Neuronal stem cell (in vitro differentiated cells): ENCODE data around the gene FOXP1.

Source experiments
- DNase-seq: peaks from one replicate; pipeline ENCODE4 v3.0.0-alpha.2; 2013; ENCODE audit warnings: low spot score
- H2AFZ ChIP-seq: one replicate; pipeline ENCODE4 v1.6.1; 2013; ENCODE audit warnings: mild to moderate bottlenecking, low read length, inconsistent platforms
- H2AK5ac ChIP-seq: 2 replicates; pipeline ENCODE4 v1.6.1; 2013; ENCODE audit warnings: low read depth, mild to moderate bottlenecking, inconsistent platforms, low read length, moderate library complexity, mixed read lengths
- H2BK120ac ChIP-seq: 2 replicates; pipeline ENCODE4 v1.6.1; 2013; ENCODE audit warnings: low read depth, mild to moderate bottlenecking, inconsistent platforms, low read length, moderate library complexity, mixed read lengths
- H2BK12ac ChIP-seq: one replicate; pipeline ENCODE4 v1.6.1; 2013; ENCODE audit warnings: low read length, inconsistent platforms
- H2BK15ac ChIP-seq: 2 replicates; pipeline ENCODE4 v1.6.1; 2013; ENCODE audit warnings: mild to moderate bottlenecking, low read length, inconsistent platforms, mixed read lengths
- H2BK5ac ChIP-seq: one replicate; pipeline ENCODE4 v1.6.1; 2013; ENCODE audit warnings: inconsistent platforms, mild to moderate bottlenecking, low read length, moderate library complexity
- H3K14ac ChIP-seq: one replicate; pipeline ENCODE4 v1.6.1; 2013; ENCODE audit warnings: low read length, inconsistent platforms
- H3K18ac ChIP-seq: 2 replicates; pipeline ENCODE4 v1.6.1; 2013; ENCODE audit warnings: low read length, inconsistent platforms
- H3K23ac ChIP-seq: 2 replicates; pipeline ENCODE4 v1.6.1; 2013; ENCODE audit warnings: low read depth, mild to moderate bottlenecking, mixed read lengths, low read length, inconsistent platforms; ENCODE audit not compliant: poor library complexity
- H3K27ac ChIP-seq: replicated peaks from 3 replicates; pipeline ENCODE4 v1.5.1; 2013; ENCODE audit warnings: low read length, inconsistent platforms
- H3K27me3 ChIP-seq, 3 experiments: 2 replicates each; pipeline ENCODE4 v1.6.1; 2013; ENCODE audit warnings: low read length in 3 of 3, mild to moderate bottlenecking in 2 of 3, inconsistent platforms in 1 of 3, low read depth in 1 of 3, mixed read lengths in 1 of 3, moderate library complexity in 1 of 3; ENCODE audit not compliant: control insufficient read depth in 3 of 3, insufficient read depth in 3 of 3
- H3K36me3 ChIP-seq, 2 donors: replicated peaks in 1 of 2; 2 replicates each; pipeline ENCODE4 v1.6.1; 2013; ENCODE audit warnings: low read length in 2 of 2; ENCODE audit not compliant: control insufficient read depth in 2 of 2, insufficient read depth in 2 of 2
- H3K4ac ChIP-seq: 2 replicates; pipeline ENCODE4 v1.6.1; 2013; ENCODE audit warnings: inconsistent platforms, mild to moderate bottlenecking, low read length, moderate library complexity
- H3K4me1 ChIP-seq, 2 donors: 1 replicate in 1 of 2; 2 replicates in 1 of 2; pipeline ENCODE4 v1.6.1; 2013; ENCODE audit warnings: low read length in 2 of 2, low read depth in 1 of 2; ENCODE audit not compliant: control insufficient read depth in 2 of 2, insufficient read depth in 1 of 2
- H3K4me2 ChIP-seq: one replicate; pipeline ENCODE4 v1.6.1; 2013; ENCODE audit warnings: mild to moderate bottlenecking, low read length, inconsistent platforms; ENCODE audit not compliant: insufficient read depth, poor library complexity, severe bottlenecking
- H3K4me3 ChIP-seq, 2 donors: 2 replicates each; pipeline ENCODE4 v1.5.1; 2013; ENCODE audit warnings: low read length in 2 of 2, mild to moderate bottlenecking in 2 of 2, inconsistent platforms in 1 of 2, moderate library complexity in 1 of 2
- H3K79me1 ChIP-seq: one replicate; pipeline ENCODE4 v1.6.1; 2013; ENCODE audit warnings: low read depth, mild to moderate bottlenecking, inconsistent platforms, low read length, moderate library complexity
- H3K9ac ChIP-seq: one replicate; pipeline ENCODE4 v1.6.1; 2013; ENCODE audit warnings: mild to moderate bottlenecking, low read depth, low read length, inconsistent platforms; ENCODE audit not compliant: poor library complexity
- H3K9me3 ChIP-seq, 2 donors: replicated peaks in 1 of 2; 2 replicates each; pipeline versions ENCODE3 to v1.6.1; 2013; ENCODE audit warnings: low read length in 2 of 2, mild to moderate bottlenecking in 2 of 2, inconsistent platforms in 1 of 2, low read depth in 1 of 2, mixed read lengths in 1 of 2, moderate library complexity in 1 of 2; ENCODE audit not compliant: control insufficient read depth in 2 of 2, insufficient read depth in 1 of 2
- H4K8ac ChIP-seq: one replicate; pipeline ENCODE4 v1.6.1; 2013; ENCODE audit warnings: low read depth, mild to moderate bottlenecking, inconsistent platforms, low read length, moderate library complexity
- H4K91ac ChIP-seq: one replicate; pipeline ENCODE4 v1.6.1; 2013; ENCODE audit warnings: low read length, low read depth, mild to moderate bottlenecking, inconsistent platforms; ENCODE audit not compliant: poor library complexity
- WGBS, 2 donors: extraction: QIAGEN DNeasy Blood & Tissue Kit; methylation state at CpG; one replicate each; pipeline ENCODE4 v1.1.7; 2013; ENCODE audit warnings: missing lambda C conversion rate in 2 of 2, mixed read lengths in 1 of 2; ENCODE audit not compliant: insufficient read length in 2 of 2, insufficient replicate concordance in 1 of 2; ENCODE audit errors: extremely low coverage in 2 of 2; 5-methylcytosine and 5-hydroxymethylcytosine counted together

Gene FOXP1

DNA sequence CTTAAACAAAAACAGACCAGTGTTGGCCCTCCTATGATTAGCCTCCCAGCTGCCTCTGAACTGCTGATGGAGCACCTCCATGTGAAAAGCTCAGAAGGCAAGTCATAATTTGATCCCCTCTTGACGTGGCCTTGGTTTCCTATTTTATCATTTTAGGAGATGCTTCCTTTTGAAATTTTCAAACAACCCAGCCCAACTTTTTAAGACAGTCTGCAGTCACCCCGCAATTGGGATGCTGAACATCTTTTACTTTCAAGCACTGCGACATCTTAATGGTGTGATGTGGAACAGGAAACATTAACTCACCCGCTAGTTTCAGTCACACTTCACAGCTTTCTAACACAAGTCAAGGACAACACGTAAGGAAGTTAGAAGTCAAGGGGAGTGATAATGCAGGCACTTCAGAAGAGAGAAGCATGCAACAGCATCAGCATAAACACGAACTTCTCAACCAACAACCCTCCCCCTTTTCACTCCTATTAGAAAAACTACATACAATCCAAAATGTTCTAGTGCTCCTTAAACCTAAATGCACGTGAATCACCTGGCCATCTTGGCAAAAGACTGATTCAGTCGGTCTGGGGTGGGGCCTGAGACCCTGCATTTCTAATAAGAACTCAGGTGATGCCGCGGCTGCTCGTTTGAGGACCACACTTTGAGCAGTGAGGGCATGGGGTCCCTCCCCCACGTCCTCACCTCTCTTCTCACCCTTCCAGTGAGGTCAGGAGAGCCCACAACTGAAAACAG, 161.5 kb downstream of the FOXP1 start:
- no peak overlapping the region for H2BK5ac ChIP-seq
- H4K8ac ChIP-seq: no peak overlapping the region
- H2AFZ ChIP-seq: no peak overlapping the region
- no peak for DNase-seq
- H3K4me2 ChIP-seq: no peak overlapping the region
- no peaks in the 10 kb centered on the region for H3K36me3 ChIP-seq
- no peak overlapping the region for H3K4ac ChIP-seq
- no peak overlapping the region for H3K18ac ChIP-seq
- no peaks in the 10 kb centered on the region for H3K27me3 ChIP-seq
- H3K4me1 ChIP-seq: peaks cover 0 to 4% of the 10 kb centered on the region in 2 donors
- no peak overlapping the region for H2BK12ac ChIP-seq
- H3K4me3 ChIP-seq: no peak overlapping the region
- H3K14ac ChIP-seq: no peak overlapping the region
- no peak overlapping the region for H2AK5ac ChIP-seq
- H4K91ac ChIP-seq: no peak overlapping the region
- no peak overlapping the region for H3K27ac ChIP-seq
- H3K23ac ChIP-seq: no peak overlapping the region
- H2BK120ac ChIP-seq: no peak overlapping the region
- WGBS, 2 donors: no CpG with 5 or more reads among the region's 12 CpGs
- no peak overlapping the region for H2BK15ac ChIP-seq
- no peak overlapping the region for H3K9ac ChIP-seq
- H3K9me3 ChIP-seq: no peaks in the 10 kb centered on the region
- peaks cover 2% of the 10 kb centered on the region for H3K79me1 ChIP-seq

DNA sequence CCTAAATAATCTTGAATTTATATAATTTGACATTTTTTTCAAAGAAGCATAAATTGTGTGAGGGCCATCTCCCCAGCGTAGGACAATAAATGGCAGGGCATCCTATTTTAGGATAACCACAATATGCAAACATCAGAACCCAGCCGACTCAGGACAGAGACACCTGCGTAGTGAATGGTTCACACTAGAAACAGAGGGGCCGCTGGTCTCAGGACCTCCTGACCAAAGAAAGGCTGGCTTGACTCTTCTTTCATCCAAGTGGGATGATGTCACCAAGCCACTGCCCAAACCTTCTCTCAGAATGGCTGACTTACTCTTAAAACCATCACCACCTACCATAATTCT, 162.1 kb downstream of the FOXP1 start:
- Histone ChIP-seq H3K79me1 (peaks cover 2% of the 10 kb centered on the region), H2BK5ac (no peak overlapping the region), H3K9ac (no peak overlapping the region), H3K9me3 (no peaks in the 10 kb centered on the region), H4K8ac (no peak overlapping the region), H3K27me3 (no peaks in the 10 kb centered on the region), H2BK120ac (no peak overlapping the region), H2AFZ (no peak overlapping the region), H3K4me1 (peaks cover 0 to 4% of the 10 kb centered on the region in 2 donors), H3K27ac (no peak overlapping the region), H2BK12ac (no peak overlapping the region), H3K14ac (no peak overlapping the region), H2BK15ac (no peak overlapping the region), H4K91ac (no peak overlapping the region), H3K36me3 (no peaks in the 10 kb centered on the region), H3K23ac (no peak overlapping the region), H3K4me3 (no peak overlapping the region), H3K18ac (no peak overlapping the region), H3K4ac (no peak overlapping the region), H2AK5ac (no peak overlapping the region), H3K4me2 (no peak overlapping the region)
- WGBS, 2 donors: no CpG with 5 or more reads among the region's 4 CpGs
- DNase-seq: no peak

DNA sequence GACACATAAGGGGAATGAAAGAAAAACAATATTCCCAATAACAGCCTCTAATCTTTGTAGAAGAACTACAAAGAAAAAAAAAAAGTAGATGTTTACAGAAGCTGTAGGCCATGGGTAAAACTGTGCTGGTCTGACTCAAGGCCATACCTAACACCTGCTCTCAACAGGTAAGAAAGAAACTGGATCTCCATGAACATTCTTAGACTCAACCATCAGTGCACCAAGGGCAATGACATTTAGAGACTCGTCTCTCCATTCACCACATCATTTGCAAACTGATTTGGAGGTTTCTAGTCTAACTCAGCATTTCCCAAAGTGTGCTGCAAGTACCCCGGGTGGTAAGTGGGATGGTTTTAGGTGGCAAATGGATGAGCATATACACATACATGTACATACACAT, 164.2 kb downstream of the FOXP1 start:
- Histone ChIP-seq H3K9ac (no peak overlapping the region), H3K27me3 (no peaks in the 10 kb centered on the region), H3K4me3 (no peak overlapping the region), H2AFZ (no peak overlapping the region), H3K27ac (no peak overlapping the region), H3K9me3 (no peaks in the 10 kb centered on the region), H2BK12ac (no peak overlapping the region), H3K4me2 (no peak overlapping the region), H4K8ac (no peak overlapping the region), H2AK5ac (no peak overlapping the region), H2BK5ac (no peak overlapping the region), H3K79me1 (peaks cover 2% of the 10 kb centered on the region), H3K4me1 (peaks cover 0 to 4% of the 10 kb centered on the region in 2 donors), H3K4ac (no peak overlapping the region), H3K36me3 (no peaks in the 10 kb centered on the region), H4K91ac (no peak overlapping the region), H2BK120ac (no peak overlapping the region), H2BK15ac (no peak overlapping the region), H3K14ac (no peak overlapping the region), H3K18ac (no peak overlapping the region), H3K23ac (no peak overlapping the region)
- WGBS, 2 donors: no CpG with 5 or more reads among the region's 2 CpGs
- no peak for DNase-seq

DNA sequence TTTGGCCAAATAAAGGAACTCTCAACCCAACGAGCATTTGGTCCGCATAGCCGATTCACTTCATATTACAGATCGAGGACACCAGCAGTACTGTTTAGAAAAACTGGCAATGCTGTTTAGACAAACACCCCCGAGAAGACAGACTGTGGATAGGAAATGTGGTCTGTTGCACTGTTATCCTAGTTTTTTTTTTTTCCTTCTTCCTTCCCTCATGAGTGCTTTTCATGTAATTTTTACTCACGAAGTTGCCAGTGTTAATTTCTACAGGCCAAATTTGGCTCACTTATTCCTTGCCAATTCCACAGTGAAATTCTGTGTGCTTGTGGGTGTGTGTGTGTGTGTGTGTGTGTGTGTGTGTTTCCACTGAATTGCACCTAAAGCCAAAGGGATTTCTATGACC, 165.7 kb downstream of the FOXP1 start:
- no peak overlapping the region for H3K18ac ChIP-seq
- H2AFZ ChIP-seq: no peak overlapping the region
- H3K9ac ChIP-seq: no peak overlapping the region
- no CpG with 5 or more reads among the region's 6 CpGs for WGBS, 2 donors
- no peak for DNase-seq
- no peak overlapping the region for H2BK15ac ChIP-seq
- no peak overlapping the region for H4K91ac ChIP-seq
- no peak overlapping the region for H3K14ac ChIP-seq
- no peak overlapping the region for H3K4ac ChIP-seq
- no peak overlapping the region for H2BK12ac ChIP-seq
- no peak overlapping the region for H3K23ac ChIP-seq
- H2AK5ac ChIP-seq: no peak overlapping the region
- H3K9me3 ChIP-seq: no peaks in the 10 kb centered on the region
- peaks cover 0 to 5% of the 10 kb centered on the region in 2 donors for H3K4me1 ChIP-seq
- no peak overlapping the region for H3K27ac ChIP-seq
- no peak overlapping the region for H2BK5ac ChIP-seq
- H3K4me3 ChIP-seq: no peak overlapping the region
- no peak overlapping the region for H3K4me2 ChIP-seq
- H3K79me1 ChIP-seq: peaks cover 2% of the 10 kb centered on the region
- no peaks in the 10 kb centered on the region for H3K27me3 ChIP-seq
- no peaks in the 10 kb centered on the region for H3K36me3 ChIP-seq
- H2BK120ac ChIP-seq: no peak overlapping the region
- H4K8ac ChIP-seq: no peak overlapping the region
